ENCODE results near the gene FBLL1. TPM values are rescaled to one million over a fixed set of nuclear protein-coding genes. Genes with fewer than 3 reads are reported as not detected.
A peak's percentile ranks its signal among the peaks of the same experiment; 100 is the strongest.

The FBLL1 gene
- total and polyA plus RNA-seq, 2 experiments from 2014 or later, result 2.3 to 6.0 TPM

DNA sequence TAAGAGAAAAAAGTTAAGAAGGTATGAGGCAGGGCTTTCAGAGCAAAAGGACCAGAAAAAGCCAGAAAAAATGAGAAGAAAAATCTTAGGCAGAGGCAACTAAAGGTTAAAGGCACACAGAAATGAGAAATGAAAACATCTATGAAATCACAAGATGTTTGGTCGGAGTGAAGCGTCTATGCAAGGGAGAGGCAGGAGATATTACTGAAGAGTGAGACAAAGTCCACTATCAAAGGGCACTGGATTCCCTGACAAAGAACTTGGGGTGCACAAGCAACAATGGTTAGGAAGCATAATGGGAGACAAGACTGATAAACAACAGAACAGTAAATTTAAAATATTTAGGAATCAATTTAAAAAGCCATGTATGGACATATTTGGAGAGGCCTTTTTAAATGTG is 33.2 kb downstream of the FBLL1 start:
- peaks cover 58% of the 10 kb centered on the region for H3K36me3 Mint-ChIP-seq (ENCODE audit: low read depth)
- no peak for ATAC-seq

More for the DNA sequence above, 33.2 kb downstream of the FBLL1 start:
- H3K79me2 ChIP-seq (replicated peaks; ENCODE audit: insufficient read depth), result peaks cover 61% of the 10 kb centered on the region
- peaks cover 31% of the 10 kb centered on the region; the same call in 1 of the 2 replicates for H4K20me1 ChIP-seq (replicated peaks; ENCODE audit: insufficient read depth)
- no peak overlapping the region for H2AFZ ChIP-seq
- H3K4me1 ChIP-seq (ENCODE audit: insufficient read depth), result no peaks in the 10 kb centered on the region
- H3K4me2 ChIP-seq, result no peak overlapping the region
- H3K27ac ChIP-seq (ENCODE audit: low read depth), result no peak overlapping the region
- H3F3A ChIP-seq (replicated peaks; ENCODE audit: low read depth), result no peaks in the 10 kb centered on the region
- Mint-ChIP-seq H3K4me1 (no peaks in the 10 kb centered on the region; the same call in 2 of the 3 replicates), H3K4me3 (no peak overlapping the region), H3K27me3 (ENCODE audit: insufficient read depth, low read depth, poor library complexity) (no peaks in the 10 kb centered on the region), H3K9me3 (no peaks in the 10 kb centered on the region), H3K27ac (0 out of 2 replicates have a peak overlapping the region, but pooled peaks have one; percentile 12)
- peaks cover 48% of the 10 kb centered on the region for H3K36me3 ChIP-seq (ENCODE audit: insufficient read depth)
- no peak for DNase-seq (ENCODE audit: low spot score)
- no peak for TF ChIP-seq CREB1 (CRISPR knock-in tag; IDR thresholded peaks at IDR 0.05; ENCODE audit: low read depth)
- TF ChIP-seq, protein P1, sequence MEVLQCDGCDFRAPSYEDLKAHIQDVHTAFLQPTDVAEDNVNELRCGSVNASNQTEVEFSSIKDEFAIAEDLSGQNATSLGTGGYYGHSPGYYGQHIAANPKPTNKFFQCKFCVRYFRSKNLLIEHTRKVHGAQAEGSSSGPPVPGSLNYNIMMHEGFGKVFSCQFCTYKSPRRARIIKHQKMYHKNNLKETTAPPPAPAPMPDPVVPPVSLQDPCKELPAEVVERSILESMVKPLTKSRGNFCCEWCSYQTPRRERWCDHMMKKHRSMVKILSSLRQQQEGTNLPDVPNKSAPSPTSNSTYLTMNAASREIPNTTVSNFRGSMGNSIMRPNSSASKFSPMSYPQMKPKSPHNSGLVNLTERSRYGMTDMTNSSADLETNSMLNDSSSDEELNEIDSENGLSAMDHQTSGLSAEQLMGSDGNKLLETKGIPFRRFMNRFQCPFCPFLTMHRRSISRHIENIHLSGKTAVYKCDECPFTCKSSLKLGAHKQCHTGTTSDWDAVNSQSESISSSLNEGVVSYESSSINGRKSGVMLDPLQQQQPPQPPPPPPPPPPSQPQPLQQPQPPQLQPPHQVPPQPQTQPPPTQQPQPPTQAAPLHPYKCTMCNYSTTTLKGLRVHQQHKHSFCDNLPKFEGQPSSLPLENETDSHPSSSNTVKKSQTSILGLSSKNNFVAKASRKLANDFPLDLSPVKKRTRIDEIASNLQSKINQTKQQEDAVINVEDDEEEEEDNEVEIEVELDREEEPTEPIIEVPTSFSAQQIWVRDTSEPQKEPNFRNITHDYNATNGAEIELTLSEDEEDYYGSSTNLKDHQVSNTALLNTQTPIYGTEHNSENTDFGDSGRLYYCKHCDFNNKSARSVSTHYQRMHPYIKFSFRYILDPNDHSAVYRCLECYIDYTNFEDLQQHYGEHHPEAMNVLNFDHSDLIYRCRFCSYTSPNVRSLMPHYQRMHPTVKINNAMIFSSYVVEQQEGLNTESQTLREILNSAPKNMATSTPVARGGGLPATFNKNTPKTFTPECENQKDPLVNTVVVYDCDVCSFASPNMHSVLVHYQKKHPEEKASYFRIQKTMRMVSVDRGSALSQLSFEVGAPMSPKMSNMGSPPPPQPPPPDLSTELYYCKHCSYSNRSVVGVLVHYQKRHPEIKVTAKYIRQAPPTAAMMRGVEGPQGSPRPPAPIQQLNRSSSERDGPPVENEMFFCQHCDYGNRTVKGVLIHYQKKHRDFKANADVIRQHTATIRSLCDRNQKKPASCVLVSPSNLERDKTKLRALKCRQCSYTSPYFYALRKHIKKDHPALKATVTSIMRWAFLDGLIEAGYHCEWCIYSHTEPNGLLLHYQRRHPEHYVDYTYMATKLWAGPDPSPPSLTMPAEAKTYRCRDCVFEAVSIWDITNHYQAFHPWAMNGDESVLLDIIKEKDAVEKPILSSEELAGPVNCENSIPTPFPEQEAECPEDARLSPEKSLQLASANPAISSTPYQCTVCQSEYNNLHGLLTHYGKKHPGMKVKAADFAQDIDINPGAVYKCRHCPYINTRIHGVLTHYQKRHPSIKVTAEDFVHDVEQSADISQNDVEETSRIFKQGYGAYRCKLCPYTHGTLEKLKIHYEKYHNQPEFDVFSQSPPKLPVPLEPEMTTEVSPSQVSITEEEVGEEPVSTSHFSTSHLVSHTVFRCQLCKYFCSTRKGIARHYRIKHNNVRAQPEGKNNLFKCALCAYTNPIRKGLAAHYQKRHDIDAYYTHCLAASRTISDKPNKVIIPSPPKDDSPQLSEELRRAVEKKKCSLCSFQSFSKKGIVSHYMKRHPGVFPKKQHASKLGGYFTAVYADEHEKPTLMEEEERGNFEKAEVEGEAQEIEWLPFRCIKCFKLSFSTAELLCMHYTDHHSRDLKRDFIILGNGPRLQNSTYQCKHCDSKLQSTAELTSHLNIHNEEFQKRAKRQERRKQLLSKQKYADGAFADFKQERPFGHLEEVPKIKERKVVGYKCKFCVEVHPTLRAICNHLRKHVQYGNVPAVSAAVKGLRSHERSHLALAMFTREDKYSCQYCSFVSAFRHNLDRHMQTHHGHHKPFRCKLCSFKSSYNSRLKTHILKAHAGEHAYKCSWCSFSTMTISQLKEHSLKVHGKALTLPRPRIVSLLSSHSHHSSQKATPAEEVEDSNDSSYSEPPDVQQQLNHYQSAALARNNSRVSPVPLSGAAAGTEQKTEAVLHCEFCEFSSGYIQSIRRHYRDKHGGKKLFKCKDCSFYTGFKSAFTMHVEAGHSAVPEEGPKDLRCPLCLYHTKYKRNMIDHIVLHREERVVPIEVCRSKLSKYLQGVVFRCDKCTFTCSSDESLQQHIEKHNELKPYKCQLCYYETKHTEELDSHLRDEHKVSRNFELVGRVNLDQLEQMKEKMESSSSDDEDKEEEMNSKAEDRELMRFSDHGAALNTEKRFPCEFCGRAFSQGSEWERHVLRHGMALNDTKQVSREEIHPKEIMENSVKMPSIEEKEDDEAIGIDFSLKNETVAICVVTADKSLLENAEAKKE (CRISPR knock-in tag; IDR thresholded peaks at IDR 0.05), result no peak
- TF ChIP-seq JUNB (IDR thresholded peaks at IDR 0.05; ENCODE audit: unreplicated experiment), result no peak
- no peak overlapping the region for H3K4me3 ChIP-seq
- no peaks in the 10 kb centered on the region for H3K9me2 ChIP-seq (ENCODE audit: insufficient read depth)
- H3K27me3 ChIP-seq (ENCODE audit: insufficient read depth), result no peaks in the 10 kb centered on the region

All from GM23338 (cell line).